NCI-H774 (cell line): Measurements from ENCODE around the gene ZNF365.
"Not testable (repeated sequence)": the region's sequence is repeated elsewhere in the genome, so short reads cannot be mapped to it uniquely, and the experiment has no call there.

Experiments used
- DNase-seq: peaks from one replicate; lab custom pipeline; 2025; lab: John Stamatoyannopoulos, UW

The ZNF365 gene

GRCh38 chr10:62377966-62378365 lies 3.8 kb downstream of the ZNF365 start:
- DNase-seq: no peak

- not testable (repeated sequence) for DNase-seq
Measured at GRCh38 chr10:62378877-62379276, 4.7 kb downstream of the ZNF365 start.

GRCh38 chr10:62379394-62379793 lies 5.2 kb downstream of the ZNF365 start:
- no peak for DNase-seq

- DNase-seq: no peak
Measured at GRCh38 chr10:62380016-62380415, 5.8 kb downstream of the ZNF365 start.

DNA sequence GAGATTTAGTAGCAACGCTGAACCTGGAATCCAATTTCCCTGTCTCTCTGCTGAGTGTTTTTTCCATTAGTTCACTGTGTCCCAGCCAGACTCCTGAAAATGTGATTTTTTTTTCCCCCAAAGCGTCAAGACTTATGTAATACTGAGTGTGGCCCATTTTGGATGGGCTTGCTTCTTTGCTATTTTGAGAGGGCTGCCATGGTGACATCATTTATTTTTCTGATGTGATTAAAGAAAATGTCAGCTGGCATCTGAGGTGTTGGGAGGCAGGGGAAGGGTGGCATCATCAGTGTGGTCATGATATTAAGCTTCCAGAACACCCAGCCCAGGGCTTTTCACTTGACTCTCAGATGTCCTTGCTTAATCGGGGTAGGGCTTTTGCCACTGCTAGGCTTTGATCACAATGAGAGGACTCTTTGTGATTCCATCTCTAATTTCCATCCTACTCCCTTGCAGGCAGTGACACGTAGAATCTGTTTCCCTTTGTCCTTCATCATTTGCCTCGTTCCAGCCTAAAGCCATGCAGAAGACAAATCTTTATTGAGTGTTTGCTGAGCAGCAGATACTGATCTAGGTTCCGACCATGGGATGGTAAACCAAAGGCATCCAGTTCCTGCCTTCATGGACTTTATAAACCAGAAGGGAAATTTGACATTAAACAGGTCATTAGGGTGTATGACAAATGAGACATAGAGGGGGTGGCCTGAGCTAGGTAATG lies 7.4 kb downstream of the ZNF365 start:
- DNase-seq: no peak

GRCh38 chr10:62382831-62383230 lies 8.7 kb downstream of the ZNF365 start:
- no peak for DNase-seq

DNA sequence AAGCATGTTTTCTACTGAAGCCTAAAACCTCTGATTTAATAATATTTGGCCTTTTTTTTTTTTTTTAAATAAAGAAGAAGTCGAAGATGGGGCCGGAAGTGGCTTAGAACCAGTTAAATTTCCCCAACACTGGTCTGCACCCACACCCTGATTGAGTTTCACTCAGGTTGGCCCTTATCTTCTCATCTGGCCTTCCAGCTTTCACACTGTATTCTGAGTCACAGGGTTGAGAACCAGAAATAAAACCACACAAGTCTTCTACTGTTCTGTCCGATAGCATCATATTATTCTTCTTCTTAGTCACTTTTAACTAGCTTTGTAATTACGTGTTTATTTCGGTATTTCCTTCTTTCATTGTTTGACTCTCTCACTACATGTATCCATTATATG lies 9.9 kb downstream of the ZNF365 start:
- no peak for DNase-seq

DNA sequence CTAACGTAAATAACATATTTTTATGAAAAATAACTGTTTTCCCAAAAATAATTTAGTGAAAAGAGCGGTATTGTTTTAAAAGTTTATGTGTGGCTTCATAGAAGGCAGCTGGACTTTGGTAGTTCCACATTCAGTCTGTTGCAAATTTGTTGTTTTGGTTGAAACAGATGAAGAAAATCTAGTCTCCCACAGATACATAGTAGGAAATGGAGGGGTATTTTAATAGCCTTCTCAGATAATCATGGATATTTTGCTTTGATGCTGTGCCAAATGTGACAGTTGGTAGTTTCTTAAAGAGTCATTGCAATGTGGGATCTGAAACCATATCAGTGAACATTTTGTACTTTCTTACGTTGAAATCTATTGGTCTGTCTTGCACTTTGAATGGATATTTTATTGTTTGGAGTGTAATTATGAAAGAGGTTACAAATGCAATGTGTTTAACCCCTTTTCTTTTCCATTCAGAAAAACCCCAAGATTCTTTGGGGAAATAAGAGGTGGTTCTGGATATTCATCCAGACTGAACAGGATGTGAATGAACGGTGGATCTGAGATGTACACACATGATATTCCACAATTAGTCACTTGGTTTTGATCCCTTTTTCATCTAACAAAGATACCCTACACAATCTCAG lies 10.4 kb downstream of the ZNF365 start:
- DNase-seq: no peak

GRCh38 chr10:62386356-62387320 lies 12.5 kb downstream of the ZNF365 start:
- no peak for DNase-seq

- no peak for DNase-seq
Measured at GRCh38 chr10:62388328-62388727, 14.2 kb downstream of the ZNF365 start.

GRCh38 chr10:62390497-62391176 lies 16.5 kb downstream of the ZNF365 start:
- no peak for DNase-seq

- DNase-seq: no peak
Measured at GRCh38 chr10:62393237-62393636, 19.1 kb downstream of the ZNF365 start.

GRCh38 chr10:62394556-62395018 lies 20.4 kb downstream of the ZNF365 start:
- no peak for DNase-seq

GRCh38 chr10:62395892-62396291 lies 21.7 kb downstream of the ZNF365 start:
- DNase-seq: no peak

GRCh38 chr10:62396864-62397263 lies 22.7 kb downstream of the ZNF365 start:
- no peak for DNase-seq

GRCh38 chr10:62399211-62399610 lies 25.0 kb downstream of the ZNF365 start:
- DNase-seq: no peak

DNA sequence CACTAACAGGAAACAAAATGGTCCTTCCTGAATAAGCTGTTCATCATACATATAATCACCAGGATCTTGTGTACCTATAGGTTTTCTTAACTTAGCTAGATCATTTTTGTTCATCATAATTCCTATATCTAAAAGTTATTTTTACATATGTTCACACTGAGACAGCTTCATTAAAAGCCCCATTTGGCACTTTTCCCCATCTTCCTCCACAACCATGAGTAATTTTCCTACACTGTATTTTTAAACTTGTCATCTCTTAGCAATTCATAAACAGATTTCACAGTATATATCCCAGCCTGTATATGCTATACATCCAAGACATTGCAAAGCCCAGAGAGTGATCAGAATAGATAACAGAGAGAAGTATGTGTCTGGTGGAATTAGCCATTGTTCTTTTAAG lies 28.3 kb downstream of the ZNF365 start:
- DNase-seq: no peak

GRCh38 chr10:62410528-62410927 lies 36.4 kb downstream of the ZNF365 start:
- not testable (repeated sequence) for DNase-seq

DNA sequence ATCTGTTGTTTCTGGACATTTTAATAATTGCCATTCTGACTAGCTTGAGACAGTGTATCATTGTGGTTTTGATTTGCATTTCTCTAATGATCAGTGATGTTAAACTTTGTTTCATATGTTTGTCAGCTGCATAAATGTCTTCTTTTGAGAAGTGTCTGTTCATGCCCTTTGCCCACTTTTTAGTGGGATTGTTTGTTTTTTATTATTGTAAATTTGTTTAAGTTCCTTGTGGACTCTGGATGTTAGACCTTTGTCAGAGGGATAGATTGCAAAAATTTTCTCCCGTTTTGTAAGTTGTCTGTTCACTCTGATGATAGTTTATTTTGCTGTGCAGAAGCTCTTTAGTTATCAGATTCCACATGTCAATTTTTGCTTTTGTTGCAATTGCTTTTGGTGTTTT lies 36.8 kb downstream of the ZNF365 start:
- not testable (repeated sequence) for DNase-seq

- DNase-seq: no peak
Measured at GRCh38 chr10:62413048-62413447, 38.9 kb downstream of the ZNF365 start.

DNA sequence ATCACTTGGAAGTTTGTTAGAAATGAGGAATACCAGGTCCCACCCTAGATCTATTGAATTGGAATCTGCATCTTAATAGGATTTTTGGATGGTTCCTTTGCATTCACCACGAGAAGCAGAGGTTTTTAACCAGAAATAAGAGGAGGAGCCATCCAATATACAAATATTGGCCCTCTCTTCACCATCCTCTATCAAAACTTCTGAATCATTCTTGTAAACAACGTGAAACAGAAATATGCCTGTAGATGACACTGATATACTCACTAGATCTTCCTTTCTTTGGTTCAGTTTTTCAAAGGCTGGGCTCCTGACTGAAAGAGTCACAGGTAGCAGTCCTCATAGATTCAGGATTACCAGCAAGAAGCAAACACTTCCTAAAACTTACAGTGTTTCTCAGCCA lies 39.5 kb downstream of the ZNF365 start:
- no peak for DNase-seq

- DNase-seq: no peak
Measured at GRCh38 chr10:62414359-62414758, 40.2 kb downstream of the ZNF365 start.
